Endodermal cell (in vitro differentiated cells): ENCODE results near the gene SECISBP2. TPM values are rescaled to one million over a fixed set of nuclear protein-coding genes. Genes with fewer than 3 reads are reported as not detected.

ENCODE experiments used
- DNase-seq: peaks from one replicate; pipeline ENCODE4 v3.0.0-alpha.2; 2017
- H3K27ac ChIP-seq: 2 replicates; pipeline ENCODE4 v1.5.1; 2013; ENCODE audit warnings: mild to moderate bottlenecking, low read depth, low read length, moderate library complexity
- H3K27me3 ChIP-seq: 2 replicates; pipeline ENCODE4 v1.6.1; 2013; ENCODE audit warnings: mild to moderate bottlenecking, low read length, moderate library complexity; ENCODE audit not compliant: insufficient read depth, control insufficient read depth, poor library complexity, severe bottlenecking
- H3K36me3 ChIP-seq: 2 replicates; pipeline ENCODE4 v1.7.0; 2013; ENCODE audit warnings: mild to moderate bottlenecking, low read length, moderate library complexity; ENCODE audit not compliant: control insufficient read depth, insufficient read depth
- H3K4me1 ChIP-seq: one replicate; pipeline ENCODE4 v1.7.0; 2013; ENCODE audit warnings: low read length; ENCODE audit not compliant: control insufficient read depth, insufficient read depth
- H3K4me3 ChIP-seq: 2 replicates; pipeline ENCODE4 v1.5.1; 2013; ENCODE audit warnings: mild to moderate bottlenecking, low read length, moderate library complexity
- H3K9ac ChIP-seq: 2 replicates; pipeline ENCODE4 v1.6.1; 2013; ENCODE audit warnings: mild to moderate bottlenecking, low read length, moderate library complexity; ENCODE audit not compliant: poor library complexity, severe bottlenecking; ENCODE audit errors: extremely low read depth
- H3K9me3 ChIP-seq: 2 replicates; pipeline ENCODE4 v1.6.1; 2013; ENCODE audit warnings: mild to moderate bottlenecking, low read length, moderate library complexity; ENCODE audit not compliant: control insufficient read depth
- H3K27ac Mint-ChIP-seq: 2 replicates; pipeline ENCODE4 v1.8.0; 2020; ENCODE audit warnings: mixed read lengths
- H3K27me3 Mint-ChIP-seq: 2 replicates; pipeline ENCODE4 v1.8.0; 2021; ENCODE audit warnings: mild to moderate bottlenecking, mixed read lengths; ENCODE audit not compliant: insufficient read depth
- H3K36me3 Mint-ChIP-seq: 2 replicates; pipeline ENCODE4 v1.8.0; 2020; ENCODE audit warnings: low read depth, mixed read lengths
- H3K4me1 Mint-ChIP-seq: 2 replicates; pipeline ENCODE4 v1.8.0; 2020; ENCODE audit warnings: mixed read lengths
- H3K4me3 Mint-ChIP-seq: 2 replicates; pipeline ENCODE4 v1.8.0; 2020; ENCODE audit warnings: mild to moderate bottlenecking, moderate library complexity, mixed read lengths
- H3K9me3 Mint-ChIP-seq: 2 replicates; pipeline ENCODE4 v1.8.0; 2020; ENCODE audit warnings: mild to moderate bottlenecking, mixed read lengths
- WGBS, 2 experiments: methylation state at CpG; one replicate each; pipeline versions ENCODE4 v1.1.5 to v1.1.7; 2013; ENCODE audit warnings: missing lambda C conversion rate in 2 of 2, mixed read lengths in 1 of 2; ENCODE audit not compliant: insufficient coverage in 1 of 2, insufficient read length in 1 of 2; 5-methylcytosine and 5-hydroxymethylcytosine counted together
- total RNA-seq, 2 donors: library from RNA; stranded (reverse); fragmentation: NEBNext Ultra II Directional in 1 of 2; extraction: Animal tissue kit (Norgen Biotek cat#: 25700) in 1 of 2; gene quantifications; 2 replicates in 1 of 2; 3 replicates in 1 of 2; pipeline ENCODE4 v1.2.1, GENCODE V29; 2021
- TF ChIP-seq, protein P1 (sequence below): fragments of 200-600 bp; sonication (generic); conservative IDR thresholded peaks from 2 replicates; pipeline ENCODE4 v1.5.0; 2021; ENCODE audit warnings: antibody characterized with exemption, mild to moderate bottlenecking

SECISBP2 gene
- total RNA-seq, 2 donors from 2014 or later = 55.7 to 56.0 TPM

- Mint-ChIP-seq H3K4me3 (peak overlapping the region; percentile 94), H3K27me3 (no peaks in the 10 kb centered on the region), H3K36me3 (peaks cover 16% of the 10 kb centered on the region), H3K27ac (peak overlapping the region; percentile 99), H3K9me3 (peaks cover 4% of the 10 kb centered on the region), H3K4me1 (peaks cover 17% of the 10 kb centered on the region)
- peaks cover 8% of the 10 kb centered on the region for H3K4me1 ChIP-seq
- DNase-seq = peak; percentile 60
- peaks cover 7% of the 10 kb centered on the region for H3K9me3 ChIP-seq
- H3K27me3 ChIP-seq = no peaks in the 10 kb centered on the region
- peak overlapping the region; percentile 89 for H3K4me3 ChIP-seq
- TF ChIP-seq, protein P1, sequence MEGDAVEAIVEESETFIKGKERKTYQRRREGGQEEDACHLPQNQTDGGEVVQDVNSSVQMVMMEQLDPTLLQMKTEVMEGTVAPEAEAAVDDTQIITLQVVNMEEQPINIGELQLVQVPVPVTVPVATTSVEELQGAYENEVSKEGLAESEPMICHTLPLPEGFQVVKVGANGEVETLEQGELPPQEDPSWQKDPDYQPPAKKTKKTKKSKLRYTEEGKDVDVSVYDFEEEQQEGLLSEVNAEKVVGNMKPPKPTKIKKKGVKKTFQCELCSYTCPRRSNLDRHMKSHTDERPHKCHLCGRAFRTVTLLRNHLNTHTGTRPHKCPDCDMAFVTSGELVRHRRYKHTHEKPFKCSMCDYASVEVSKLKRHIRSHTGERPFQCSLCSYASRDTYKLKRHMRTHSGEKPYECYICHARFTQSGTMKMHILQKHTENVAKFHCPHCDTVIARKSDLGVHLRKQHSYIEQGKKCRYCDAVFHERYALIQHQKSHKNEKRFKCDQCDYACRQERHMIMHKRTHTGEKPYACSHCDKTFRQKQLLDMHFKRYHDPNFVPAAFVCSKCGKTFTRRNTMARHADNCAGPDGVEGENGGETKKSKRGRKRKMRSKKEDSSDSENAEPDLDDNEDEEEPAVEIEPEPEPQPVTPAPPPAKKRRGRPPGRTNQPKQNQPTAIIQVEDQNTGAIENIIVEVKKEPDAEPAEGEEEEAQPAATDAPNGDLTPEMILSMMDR = no peak
- peak overlapping the region; percentile 98 for H3K9ac ChIP-seq
- H3K27ac ChIP-seq = peak overlapping the region; percentile 99
- H3K36me3 ChIP-seq = peaks cover 19% of the 10 kb centered on the region
- WGBS, 2 experiments = 25 to 51% methylated on average over 7 to 22 of the region's 23 CpGs
Observed at GRCh38 chr9:89309608-89310474, 8.5 kb upstream of the SECISBP2 start.

GRCh38 chr9:89310475-89311345, 7.6 kb upstream of the SECISBP2 start, which contains the start of gene CKS2:
Gene CKS2 (plus strand): TSS chr9:89311195. CDS start chr9:89311293, 98 bp downstream.
- 0% methylated on average over 30 to 86 of the region's 86 CpGs for WGBS, 2 experiments
- Mint-ChIP-seq H3K27ac (peak within 1 kb of the TSS; percentile 99), H3K27me3 (no peaks in the 10 kb centered on the region), H3K4me1 (peaks cover 21% of the 10 kb centered on the region), H3K9me3 (no peaks in the 10 kb centered on the region), H3K36me3 (peaks cover 17% of the 10 kb centered on the region), H3K4me3 (peak within 1 kb of the TSS; percentile 94)
- peak within 1 kb of the TSS; percentile 96 for H3K4me3 ChIP-seq
- H3K9me3 ChIP-seq = no peaks in the 10 kb centered on the region
- peak within 1 kb of the TSS; percentile 98 for H3K9ac ChIP-seq
- no peaks in the 10 kb centered on the region for H3K27me3 ChIP-seq
- peaks cover 28% of the 10 kb centered on the region for H3K36me3 ChIP-seq
- peaks cover 9% of the 10 kb centered on the region for H3K4me1 ChIP-seq
- peak within 1 kb of the TSS; percentile 99 for H3K27ac ChIP-seq
- TF ChIP-seq, protein P1 = no peak
- DNase-seq = peak; percentile 100
